ENCODE data around the gene INKA1. TPM values are rescaled to one million over a fixed set of nuclear protein-coding genes. Genes with fewer than 3 reads are reported as not detected.
"Not testable (repeated sequence)": the region's sequence is repeated elsewhere in the genome, so short reads cannot be mapped to it uniquely, and the experiment has no call there.

INKA1 gene
- total RNA-seq, 4 donors from 2014 or later = 30.4 to 56.1 (median 37.9) TPM

DNA sequence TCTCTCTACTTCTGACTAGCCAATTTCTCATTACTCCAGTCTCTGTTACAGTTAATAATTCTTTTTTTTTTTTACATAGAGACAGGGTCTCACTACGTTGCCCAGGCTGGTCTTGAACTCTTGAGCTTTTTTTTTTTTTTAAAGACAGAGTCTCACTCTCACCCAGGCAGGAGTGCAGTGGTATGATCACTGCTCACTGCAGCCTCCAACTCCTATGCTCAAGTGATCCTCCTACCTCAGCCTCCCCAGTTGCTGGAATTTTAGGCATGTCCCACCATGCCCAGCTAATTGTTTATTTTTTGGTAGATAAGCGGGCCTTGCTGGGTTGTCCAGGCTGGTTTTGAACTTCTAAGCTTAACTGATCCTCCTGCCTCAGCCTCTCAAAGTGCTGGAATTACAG is 30.4 kb upstream of the INKA1 start:
- H3K4me3 ChIP-seq (ENCODE audit: low read depth, poor library complexity, severe bottlenecking) = no peak overlapping the region
- TF ChIP-seq CTCF (IDR thresholded peaks at IDR 0.05) (no peak), POLR2A (IDR thresholded peaks at IDR 0.05) (no peak)
- WGBS, 2 donors = 94 to 95% methylated on average over 2 of the region's 2 CpGs
- DNase-seq (ENCODE audit: low spot score in 2 of 2) = peak in 1 of 2 donors; percentile 9
- intact Hi-C loops (cut with DNase I; ENCODE audit: low total_unique reads) = no loop called here

DNA sequence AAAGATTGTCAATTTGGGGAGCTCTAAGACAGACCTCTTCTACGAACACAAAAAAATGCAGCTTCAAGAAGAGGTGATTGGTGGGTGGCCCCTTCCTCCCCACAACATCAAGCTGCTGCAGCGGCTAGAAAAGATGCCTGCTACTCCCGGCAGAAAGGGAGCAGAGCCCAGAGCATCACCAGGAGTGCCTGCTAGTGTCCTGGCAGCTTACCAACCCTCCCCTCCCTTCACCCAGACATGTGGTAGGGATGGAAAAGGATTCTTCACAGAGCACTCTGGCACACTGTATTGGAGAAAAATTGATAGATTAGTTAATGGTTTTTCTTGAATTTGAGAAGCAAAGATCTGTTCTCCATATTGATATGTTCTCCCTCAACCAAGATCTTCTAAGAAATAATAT is 27.5 kb upstream of the INKA1 start:
- intact Hi-C loops (cut with DNase I; ENCODE audit: low total_unique reads) = no loop called here
- peak in 1 of 2 donors; percentile 64 for DNase-seq (ENCODE audit: low spot score in 2 of 2)
- WGBS, 2 donors = 48 to 49% methylated on average over 3 of the region's 3 CpGs
- H3K4me3 ChIP-seq (ENCODE audit: low read depth, poor library complexity, severe bottlenecking) = no peak overlapping the region
- TF ChIP-seq CTCF (IDR thresholded peaks at IDR 0.05) = no peak
- no peak for TF ChIP-seq POLR2A (IDR thresholded peaks at IDR 0.05)

- DNase-seq (ENCODE audit: low spot score in 2 of 2); intact Hi-C loops (cut with DNase I; ENCODE audit: low total_unique reads): not testable (repeated sequence)
- 92 to 93% methylated on average over 8 of the region's 8 CpGs for WGBS, 2 donors
Measured at GRCh38 chr3:49776101-49776500, 27.0 kb upstream of the INKA1 start.

GRCh38 chr3:49779358-49780079 is 23.5 kb upstream of the INKA1 start:
- 90 to 92% methylated on average over 5 of the region's 5 CpGs for WGBS, 2 donors
- H3K4me3 ChIP-seq (ENCODE audit: low read depth, poor library complexity, severe bottlenecking) = no peak overlapping the region
- TF ChIP-seq POLR2A (IDR thresholded peaks at IDR 0.05) (no peak), CTCF (IDR thresholded peaks at IDR 0.05) (no peak)
- intact Hi-C loops (cut with DNase I; ENCODE audit: low total_unique reads) = loop anchor here (10.0 kb wide), 1 partner anchor 55 kb away; the partner anchor contains the start of gene GMPPB
- DNase-seq (ENCODE audit: low spot score in 2 of 2) = peak in 1 of 2 donors; percentile 37

More at GRCh38 chr3:49776101-49776500, 27.0 kb upstream of the INKA1 start:
- H3K4me3 ChIP-seq (ENCODE audit: low read depth, poor library complexity, severe bottlenecking) = not testable (repeated sequence)

- no peak overlapping the region for H3K4me3 ChIP-seq (ENCODE audit: low read depth, poor library complexity, severe bottlenecking)
- peak in 1 of 2 donors; percentile 48 for DNase-seq (ENCODE audit: low spot score in 2 of 2)
- intact Hi-C loops (cut with DNase I; ENCODE audit: low total_unique reads) = loop anchor here (10.0 kb wide), 1 partner anchor 56 kb away; the partner anchor contains the start of gene GMPPB
- WGBS, 2 donors = 63 to 64% methylated on average over 4 of the region's 4 CpGs
- TF ChIP-seq POLR2A (IDR thresholded peaks at IDR 0.05) (no peak), CTCF (IDR thresholded peaks at IDR 0.05) (no peak)
Measured at GRCh38 chr3:49780080-49780974, 22.7 kb upstream of the INKA1 start.

GRCh38 chr3:49780975-49781365 is 22.1 kb upstream of the INKA1 start:
- intact Hi-C loops (cut with DNase I; ENCODE audit: low total_unique reads) = loop anchor here (10.0 kb wide), 1 partner anchor 56 kb away; the partner anchor contains the start of gene GMPPB
- 88 to 91% methylated on average over 9 of the region's 9 CpGs for WGBS, 2 donors
- not testable (repeated sequence) for H3K4me3 ChIP-seq (ENCODE audit: low read depth, poor library complexity, severe bottlenecking); DNase-seq (ENCODE audit: low spot score in 2 of 2)

Measured in lower leg skin (tissue), 4 donors.